A673 (cell line): ENCODE data around the gene ITPKC. TPM values are rescaled to one million over a fixed set of nuclear protein-coding genes. Genes with fewer than 3 reads are reported as not detected.

Experiments used
- BruUV-seq: library from RNA; stranded (reverse); fragments of 400-500 nt; replicated peaks from 2 replicates; lab custom pipeline; 2021; lab: Mats Ljungman, UMichigan
- CTCF ChIA-PET: fragments of 300-600 bp; sonication (Branson Sonifier 250); formaldehyde crosslinking; loops from one replicate; lab custom pipeline; 2022; ENCODE audit warnings: antibody characterized with exemption; lab: Charles Lee
- POLR2A ChIA-PET: fragments of 300-600 bp; sonication (Branson Sonifier 250); formaldehyde crosslinking; loops from one replicate; lab custom pipeline; 2022; ENCODE audit warnings: antibody characterized with exemption; ENCODE audit not compliant: low non-redundant PET; lab: Charles Lee
- DNase-seq: peaks from one replicate; pipeline ENCODE4 v3.0.0-alpha.2; 2015; ENCODE audit warnings: low spot score
- H3K27ac ChIP-seq: fragments of 200-600 bp; sonication (generic); 2 replicates; pipeline ENCODE4 v1.5.1; 2016; ENCODE audit warnings: mixed run types, low read depth, mild to moderate bottlenecking, mixed read lengths, antibody characterized with exemption, low read length; ENCODE audit not compliant: poor library complexity, severe bottlenecking
- H3K27me3 ChIP-seq: fragments of 200-600 bp; sonication (generic); replicated peaks from 2 replicates; pipeline ENCODE4 v1.6.1; 2017; ENCODE audit warnings: mixed run types, low read depth, mild to moderate bottlenecking, mixed read lengths, antibody characterized with exemption, low read length; ENCODE audit not compliant: insufficient read depth, poor library complexity
- H3K36me3 ChIP-seq: fragments of 200-600 bp; sonication (generic); 2 replicates; pipeline ENCODE4 v1.6.1; 2016; ENCODE audit warnings: mixed run types, mild to moderate bottlenecking, mixed read lengths, antibody characterized with exemption, low read length; ENCODE audit not compliant: insufficient read depth, poor library complexity, severe bottlenecking
- H3K4me1 ChIP-seq: fragments of 200-600 bp; sonication (generic); 2 replicates; pipeline ENCODE4 v1.6.1; 2017; ENCODE audit warnings: mixed run types, mild to moderate bottlenecking, mixed read lengths, antibody characterized with exemption, low read length; ENCODE audit not compliant: insufficient read depth, poor library complexity, severe bottlenecking
- H3K4me3 ChIP-seq: fragments of 200-600 bp; sonication (generic); 2 replicates; pipeline ENCODE4 v1.5.1; 2016; ENCODE audit warnings: low read depth, mixed run types, mild to moderate bottlenecking, mixed read lengths, low read length; ENCODE audit not compliant: poor library complexity, severe bottlenecking
- H3K9me3 ChIP-seq: fragments of 200-600 bp; sonication (generic); 2 replicates; pipeline ENCODE4 v1.6.1; 2016; ENCODE audit warnings: mixed run types, low read depth, mild to moderate bottlenecking, mixed read lengths, antibody characterized with exemption, low read length; ENCODE audit not compliant: poor library complexity, severe bottlenecking
- EZH2 ChIP-seq: fragments of 200-600 bp; sonication (generic); IDR thresholded peaks from 2 replicates; pipeline ENCODE4 v1.6.1; 2017; ENCODE audit warnings: borderline replicate concordance, low read depth, mild to moderate bottlenecking, mixed read lengths, antibody characterized with exemption, low read length; ENCODE audit not compliant: poor library complexity, severe bottlenecking
- intact Hi-C: fragments of 100-400 bp; cut with micrococcal nuclease; formaldehyde crosslinking; loops from one replicate; pipeline ENCODE4 v1.10.0; 2022; ENCODE audit not compliant: unreplicated experiment
- total RNA-seq: library from RNA; stranded (reverse); gene quantifications from 2 replicates; pipeline ENCODE4 v1.2.3, GENCODE V29; 2021
- TF ChIP-seq, protein P1 (sequence below): fragments of 300-800, 200-600 bp; sonication (generic); conservative IDR thresholded peaks from 2 replicates; pipeline ENCODE4 v1.5.1; 2017; ENCODE audit warnings: low read depth, mild to moderate bottlenecking, antibody characterized with exemption, low read length, moderate library complexity, mixed read lengths

ITPKC gene
- total RNA-seq, 1 experiment from 2014 or later: 7.2 TPM

- peak; percentile 96 for DNase-seq
- ChIA-PET CTCF (interaction anchor here (0.6 to 2.7 kb wide), 4 partner anchors 17 to 71 kb away, joined by 3 to 17 read pairs (median 7); no protein-coding TSS in a partner anchor), POLR2A (interaction anchor here (0.6 to 0.9 kb wide), 3 partner anchors 19 to 1018 kb away, joined by 3 to 12 read pairs (median 6); no protein-coding TSS in a partner anchor)
- Histone ChIP-seq H3K36me3 (no peaks in the 10 kb centered on the region), H3K27me3 (no peaks in the 10 kb centered on the region), H3K9me3 (no peaks in the 10 kb centered on the region), H3K27ac (peak overlapping the region; percentile 100), H3K4me3 (peak overlapping the region; percentile 66), H3K4me1 (peaks cover 12% of the 10 kb centered on the region)
- no peak for TF ChIP-seq EZH2
- TF ChIP-seq, protein P1, sequence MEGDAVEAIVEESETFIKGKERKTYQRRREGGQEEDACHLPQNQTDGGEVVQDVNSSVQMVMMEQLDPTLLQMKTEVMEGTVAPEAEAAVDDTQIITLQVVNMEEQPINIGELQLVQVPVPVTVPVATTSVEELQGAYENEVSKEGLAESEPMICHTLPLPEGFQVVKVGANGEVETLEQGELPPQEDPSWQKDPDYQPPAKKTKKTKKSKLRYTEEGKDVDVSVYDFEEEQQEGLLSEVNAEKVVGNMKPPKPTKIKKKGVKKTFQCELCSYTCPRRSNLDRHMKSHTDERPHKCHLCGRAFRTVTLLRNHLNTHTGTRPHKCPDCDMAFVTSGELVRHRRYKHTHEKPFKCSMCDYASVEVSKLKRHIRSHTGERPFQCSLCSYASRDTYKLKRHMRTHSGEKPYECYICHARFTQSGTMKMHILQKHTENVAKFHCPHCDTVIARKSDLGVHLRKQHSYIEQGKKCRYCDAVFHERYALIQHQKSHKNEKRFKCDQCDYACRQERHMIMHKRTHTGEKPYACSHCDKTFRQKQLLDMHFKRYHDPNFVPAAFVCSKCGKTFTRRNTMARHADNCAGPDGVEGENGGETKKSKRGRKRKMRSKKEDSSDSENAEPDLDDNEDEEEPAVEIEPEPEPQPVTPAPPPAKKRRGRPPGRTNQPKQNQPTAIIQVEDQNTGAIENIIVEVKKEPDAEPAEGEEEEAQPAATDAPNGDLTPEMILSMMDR: no peak
- intact Hi-C loops: no loop called here
- BruUV-seq: no TSS peak
Observed at GRCh38 chr19:40776932-40777644, 60.2 kb downstream of the ITPKC start.

DNA sequence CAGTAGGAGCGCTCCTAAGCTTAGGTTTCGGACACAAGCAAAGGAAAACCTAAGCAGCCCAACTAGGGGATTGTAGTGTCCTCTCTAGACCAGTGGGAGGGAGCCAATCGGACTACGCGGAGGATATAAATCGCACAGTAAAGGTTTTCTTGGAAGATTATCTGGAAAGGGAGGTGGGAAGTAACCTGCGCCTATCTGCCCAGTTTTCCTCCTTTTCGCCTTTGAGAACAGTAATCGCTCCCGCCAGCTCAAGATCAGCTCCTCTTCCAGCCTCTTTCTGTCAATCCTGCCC, 60.7 kb downstream of the ITPKC start:
- TF ChIP-seq, protein P1: no peak
- TF ChIP-seq EZH2: no peak
- peak overlapping the region; percentile 66 for H3K4me3 ChIP-seq
- H3K4me1 ChIP-seq: peaks cover 12% of the 10 kb centered on the region
- ChIA-PET CTCF (interaction anchor here (0.6 to 2.7 kb wide), 3 partner anchors 27 to 71 kb away, joined by 3 to 17 read pairs (median 7); no protein-coding TSS in a partner anchor), POLR2A (interaction anchor here (0.5 to 0.9 kb wide), 4 partner anchors 19 to 507 kb away, joined by 3 to 18 read pairs (median 4); no protein-coding TSS in a partner anchor)
- no peaks in the 10 kb centered on the region for H3K27me3 ChIP-seq
- no peaks in the 10 kb centered on the region for H3K36me3 ChIP-seq
- BruUV-seq: no TSS peak
- no peak for DNase-seq
- intact Hi-C loops: no loop called here
- peak overlapping the region; percentile 100 for H3K27ac ChIP-seq
- no peaks in the 10 kb centered on the region for H3K9me3 ChIP-seq

- Histone ChIP-seq H3K27ac (peak within 1 kb of the TSS; percentile 100), H3K9me3 (no peaks in the 10 kb centered on the region), H3K4me1 (peaks cover 12% of the 10 kb centered on the region), H3K4me3 (peak within 1 kb of the TSS; percentile 66), H3K27me3 (no peaks in the 10 kb centered on the region), H3K36me3 (no peaks in the 10 kb centered on the region)
- no TSS peak for BruUV-seq
- peak; percentile 100 for DNase-seq
- POLR2A ChIA-PET: interaction anchor here (0.5 to 1.4 kb wide), 7 partner anchors 20 to 506 kb away, joined by 3 to 18 read pairs (median 3); partner anchors contain the start of genes ACTMAP and EGLN2
- intact Hi-C loops: loop anchor here (1.0 kb wide), 2 partner anchors 20 to 28 kb away; partner anchors contain the start of gene ACTMAP
- CTCF ChIA-PET: interaction anchor here (0.5 to 2.7 kb wide), 5 partner anchors 10 to 70 kb away, joined by 3 to 17 read pairs (median 5); partner anchors contain the start of genes ACTMAP and EGLN2
- TF ChIP-seq EZH2: no peak
- TF ChIP-seq, protein P1: no peak
Observed at GRCh38 chr19:40777937-40778705, 61.2 kb downstream of the ITPKC start, which contains the start of gene RAB4B. RAB4B (plus strand) TSS chr19:40778247; CDS start chr19:40778376, 129 bp downstream.
